Liver (tissue), 9 donors: ENCODE data around the gene KCNRG. TPM values are rescaled to one million over a fixed set of nuclear protein-coding genes. Genes with fewer than 3 reads are reported as not detected.

Experiments used
- DNase-seq: peaks from one replicate; pipeline ENCODE4 v3.0.0-alpha.2; 2017; ENCODE audit warnings: low spot score
- H3K27ac ChIP-seq, 2 donors: one replicate each; pipeline ENCODE4 v1.7.0; 2013; ENCODE audit warnings: inconsistent platforms in 2 of 2, low read length in 2 of 2, control low read depth in 1 of 2, low read depth in 1 of 2, mild to moderate bottlenecking in 1 of 2
- H3K27me3 ChIP-seq, 4 donors: one replicate each; pipeline versions ENCODE4 v1.6.1 to v1.7.0; 2013; ENCODE audit warnings: low read length in 3 of 4, inconsistent platforms in 1 of 4, mild to moderate bottlenecking in 1 of 4, moderate library complexity in 1 of 4; ENCODE audit not compliant: control insufficient read depth in 4 of 4, insufficient read depth in 4 of 4
- H3K36me3 ChIP-seq, 4 donors: one replicate each; pipeline versions ENCODE4 v1.6.1 to v1.7.0; 2013; ENCODE audit warnings: low read length in 3 of 4, mild to moderate bottlenecking in 3 of 4, low read depth in 1 of 4, moderate library complexity in 1 of 4; ENCODE audit not compliant: control insufficient read depth in 4 of 4, insufficient read depth in 3 of 4
- H3K4me1 ChIP-seq, 4 donors: one replicate each; pipeline versions ENCODE4 v1.6.1 to v1.7.0; 2013; ENCODE audit warnings: low read length in 3 of 4, mild to moderate bottlenecking in 3 of 4, moderate library complexity in 1 of 4; ENCODE audit not compliant: control insufficient read depth in 4 of 4, insufficient read depth in 4 of 4
- H3K4me3 ChIP-seq, 3 donors: one replicate each; pipeline versions ENCODE4 v1.6.1 to v1.7.0; 2013; ENCODE audit warnings: low read length in 3 of 3, control low read depth in 1 of 3, low read depth in 1 of 3, mild to moderate bottlenecking in 1 of 3
- H3K9ac ChIP-seq, 2 donors: one replicate each; pipeline ENCODE4 v1.7.0; 2013; ENCODE audit warnings: low read length in 2 of 2, mild to moderate bottlenecking in 2 of 2, moderate library complexity in 2 of 2, control low read depth in 1 of 2, low read depth in 1 of 2
- H3K9me3 ChIP-seq, 4 donors: one replicate each; pipeline versions ENCODE4 v1.6.1 to v1.7.0; 2013; ENCODE audit warnings: low read length in 3 of 4; ENCODE audit not compliant: control insufficient read depth in 4 of 4
- EGR1 ChIP-seq, 2 donors: IDR thresholded peaks; 2 replicates each; pipeline ENCODE4 v1.6.1; 2016 to 2018; ENCODE audit warnings: antibody characterized with exemption in 2 of 2, low read depth in 2 of 2
- FOXA1 ChIP-seq: IDR thresholded peaks from 2 replicates; pipeline ENCODE4 v1.6.1; 2016; ENCODE audit warnings: antibody characterized with exemption
- FOXA2 ChIP-seq: IDR thresholded peaks from 2 replicates; pipeline ENCODE4 v1.6.1; 2016; ENCODE audit warnings: antibody characterized with exemption
- GABPA ChIP-seq, 2 donors: IDR thresholded peaks in 1 of 2; conservative IDR thresholded peaks in 1 of 2; 2 replicates each; pipeline ENCODE4 v1.6.1; 2016; ENCODE audit warnings: antibody characterized with exemption in 2 of 2, mild to moderate bottlenecking in 1 of 2, moderate library complexity in 1 of 2
- HNF4A ChIP-seq, 2 donors: conservative IDR thresholded peaks; 2 replicates each; pipeline ENCODE4 v1.6.1; 2016; ENCODE audit warnings: antibody characterized with exemption in 2 of 2, mild to moderate bottlenecking in 2 of 2
- HNF4G ChIP-seq: IDR thresholded peaks from 2 replicates; pipeline ENCODE4 v1.6.1; 2016; ENCODE audit warnings: antibody characterized with exemption
- JUND ChIP-seq, 2 donors: IDR thresholded peaks; 2 replicates each; pipeline ENCODE4 v1.6.1; 2016; ENCODE audit warnings: antibody characterized with exemption in 2 of 2
- NR2F2 ChIP-seq: IDR thresholded peaks from 2 replicates; pipeline ENCODE4 v1.6.1; 2016; ENCODE audit warnings: antibody characterized with exemption
- RAD21 ChIP-seq, 2 donors: IDR thresholded peaks; 2 replicates each; pipeline ENCODE4 v1.6.1; 2016; ENCODE audit warnings: antibody characterized with exemption in 2 of 2, mild to moderate bottlenecking in 2 of 2
- RXRA ChIP-seq, 2 donors: IDR thresholded peaks; 2 replicates each; pipeline ENCODE4 v1.6.1; 2017 to 2018; ENCODE audit warnings: antibody characterized with exemption in 2 of 2, mild to moderate bottlenecking in 1 of 2
- SP1 ChIP-seq: IDR thresholded peaks from 2 replicates; pipeline ENCODE4 v1.6.1; 2018; ENCODE audit warnings: antibody characterized with exemption, mild to moderate bottlenecking
- TAF1 ChIP-seq: conservative IDR thresholded peaks from 2 replicates; pipeline ENCODE4 v1.6.1; 2016; ENCODE audit warnings: antibody characterized with exemption, mild to moderate bottlenecking
- YY1 ChIP-seq: IDR thresholded peaks from 2 replicates; pipeline ENCODE4 v1.6.1; 2016; ENCODE audit warnings: antibody characterized with exemption, mild to moderate bottlenecking
- polyA plus RNA-seq, 2 donors: library from polyadenylated mRNA; stranded (reverse) in 1 of 2; unstranded in 1 of 2; fragments of 200-250 nt in 1 of 2; fragments of >200 nt in 1 of 2; fragmentation: Nextera tagmentation in 1 of 2; extraction: Ambion mirVana in 1 of 2; gene quantifications; one replicate each; pipeline versions ENCODE4 v1.2.1 to v1.2.3, GENCODE V29; 2013 to 2015
- total RNA-seq, 2 donors: library from RNA; depleted of rRNA; stranded (reverse); fragments of >200 nt; gene quantifications; one replicate each; pipeline ENCODE4 v1.2.3, GENCODE V29; 2014
- TF ChIP-seq, protein P1 (sequence below): fragments of 150-350 bp; IDR thresholded peaks from 2 replicates; pipeline ENCODE4 v1.5.1; 2017; ENCODE audit warnings: improper control_type of control experiment, low read depth, low read length; ENCODE audit not compliant: missing input control
- TF ChIP-seq, protein P2 (sequence below): IDR thresholded peaks from 2 replicates; pipeline ENCODE4 v1.6.1; 2016; ENCODE audit warnings: antibody characterized with exemption
- TF ChIP-seq, protein P3 (sequence below): IDR thresholded peaks from 2 replicates; pipeline ENCODE4 v1.6.1; 2016; ENCODE audit warnings: antibody characterized with exemption
- TF ChIP-seq, protein P4 (sequence below): IDR thresholded peaks from 2 replicates; pipeline ENCODE4 v1.6.1; 2016; ENCODE audit warnings: antibody characterized with exemption, mild to moderate bottlenecking
- TF ChIP-seq, protein P5 (sequence below): IDR thresholded peaks from 2 replicates; pipeline ENCODE4 v1.6.1; 2016; ENCODE audit warnings: antibody characterized with exemption
- donor health status: healthy.
- donor health status: healthy.
- donor health status: healthy.
- donor health status: healthy.
- donor health status: healthy.

The KCNRG gene
- total and polyA plus RNA-seq, 4 donors, result 0.18 to 2.1 (median 1.2) TPM

DNA sequence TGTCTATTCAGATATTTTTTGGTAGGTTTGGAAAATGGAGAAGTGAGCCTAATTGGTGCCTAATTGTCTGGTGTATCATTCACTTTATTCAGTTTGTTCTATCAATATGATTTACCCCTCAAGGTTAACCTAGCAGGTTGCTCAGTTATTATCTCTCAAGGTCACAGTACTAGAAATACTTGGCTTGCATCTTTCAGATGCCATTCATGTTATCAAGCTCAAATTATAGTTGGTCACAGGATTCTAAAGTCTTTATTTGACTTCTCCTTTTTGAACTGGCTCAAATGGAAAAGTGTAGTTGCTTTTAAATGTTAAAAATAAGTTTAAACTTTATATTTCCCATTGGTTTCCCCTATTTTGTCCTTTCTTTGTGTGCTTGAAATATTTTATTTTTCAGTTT, 2.6 kb downstream of the KCNRG start:
- H3K9ac ChIP-seq, result no peak overlapping the region
- no peaks in the 10 kb centered on the region for H3K27me3 ChIP-seq
- DNase-seq, result no peak
- H3K9me3 ChIP-seq, result no peaks in the 10 kb centered on the region
- H3K4me3 ChIP-seq, result no peak overlapping the region
- TF ChIP-seq RAD21 (IDR thresholded peaks at IDR 0.05), result no peak
- TF ChIP-seq, protein P1, sequence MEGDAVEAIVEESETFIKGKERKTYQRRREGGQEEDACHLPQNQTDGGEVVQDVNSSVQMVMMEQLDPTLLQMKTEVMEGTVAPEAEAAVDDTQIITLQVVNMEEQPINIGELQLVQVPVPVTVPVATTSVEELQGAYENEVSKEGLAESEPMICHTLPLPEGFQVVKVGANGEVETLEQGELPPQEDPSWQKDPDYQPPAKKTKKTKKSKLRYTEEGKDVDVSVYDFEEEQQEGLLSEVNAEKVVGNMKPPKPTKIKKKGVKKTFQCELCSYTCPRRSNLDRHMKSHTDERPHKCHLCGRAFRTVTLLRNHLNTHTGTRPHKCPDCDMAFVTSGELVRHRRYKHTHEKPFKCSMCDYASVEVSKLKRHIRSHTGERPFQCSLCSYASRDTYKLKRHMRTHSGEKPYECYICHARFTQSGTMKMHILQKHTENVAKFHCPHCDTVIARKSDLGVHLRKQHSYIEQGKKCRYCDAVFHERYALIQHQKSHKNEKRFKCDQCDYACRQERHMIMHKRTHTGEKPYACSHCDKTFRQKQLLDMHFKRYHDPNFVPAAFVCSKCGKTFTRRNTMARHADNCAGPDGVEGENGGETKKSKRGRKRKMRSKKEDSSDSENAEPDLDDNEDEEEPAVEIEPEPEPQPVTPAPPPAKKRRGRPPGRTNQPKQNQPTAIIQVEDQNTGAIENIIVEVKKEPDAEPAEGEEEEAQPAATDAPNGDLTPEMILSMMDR, result no peak
- TF ChIP-seq HNF4A (conservative IDR thresholded peaks at IDR 0.05), result no peak
- TF ChIP-seq, protein P2, sequence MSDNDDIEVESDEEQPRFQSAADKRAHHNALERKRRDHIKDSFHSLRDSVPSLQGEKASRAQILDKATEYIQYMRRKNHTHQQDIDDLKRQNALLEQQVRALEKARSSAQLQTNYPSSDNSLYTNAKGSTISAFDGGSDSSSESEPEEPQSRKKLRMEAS, result no peak
- TF ChIP-seq, protein P3, sequence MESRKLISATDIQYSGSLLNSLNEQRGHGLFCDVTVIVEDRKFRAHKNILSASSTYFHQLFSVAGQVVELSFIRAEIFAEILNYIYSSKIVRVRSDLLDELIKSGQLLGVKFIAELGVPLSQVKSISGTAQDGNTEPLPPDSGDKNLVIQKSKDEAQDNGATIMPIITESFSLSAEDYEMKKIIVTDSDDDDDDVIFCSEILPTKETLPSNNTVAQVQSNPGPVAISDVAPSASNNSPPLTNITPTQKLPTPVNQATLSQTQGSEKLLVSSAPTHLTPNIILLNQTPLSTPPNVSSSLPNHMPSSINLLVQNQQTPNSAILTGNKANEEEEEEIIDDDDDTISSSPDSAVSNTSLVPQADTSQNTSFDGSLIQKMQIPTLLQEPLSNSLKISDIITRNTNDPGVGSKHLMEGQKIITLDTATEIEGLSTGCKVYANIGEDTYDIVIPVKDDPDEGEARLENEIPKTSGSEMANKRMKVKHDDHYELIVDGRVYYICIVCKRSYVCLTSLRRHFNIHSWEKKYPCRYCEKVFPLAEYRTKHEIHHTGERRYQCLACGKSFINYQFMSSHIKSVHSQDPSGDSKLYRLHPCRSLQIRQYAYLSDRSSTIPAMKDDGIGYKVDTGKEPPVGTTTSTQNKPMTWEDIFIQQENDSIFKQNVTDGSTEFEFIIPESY, result no peak
- TF ChIP-seq SP1, result no peak
- no peak for TF ChIP-seq RXRA (IDR thresholded peaks at IDR 0.05)
- no peak for TF ChIP-seq FOXA1
- TF ChIP-seq GABPA (IDR thresholded peaks at IDR 0.05 in 1 of 2, conservative IDR thresholded peaks at IDR 0.05 in 1 of 2), result no peak
- TF ChIP-seq EGR1 (IDR thresholded peaks at IDR 0.05; ENCODE audit: low read depth in 2 of 2), result no peak
- no peak for TF ChIP-seq FOXA2
- TF ChIP-seq NR2F2, result no peak
- no peak for TF ChIP-seq JUND (IDR thresholded peaks at IDR 0.05)
- TF ChIP-seq, protein P4, sequence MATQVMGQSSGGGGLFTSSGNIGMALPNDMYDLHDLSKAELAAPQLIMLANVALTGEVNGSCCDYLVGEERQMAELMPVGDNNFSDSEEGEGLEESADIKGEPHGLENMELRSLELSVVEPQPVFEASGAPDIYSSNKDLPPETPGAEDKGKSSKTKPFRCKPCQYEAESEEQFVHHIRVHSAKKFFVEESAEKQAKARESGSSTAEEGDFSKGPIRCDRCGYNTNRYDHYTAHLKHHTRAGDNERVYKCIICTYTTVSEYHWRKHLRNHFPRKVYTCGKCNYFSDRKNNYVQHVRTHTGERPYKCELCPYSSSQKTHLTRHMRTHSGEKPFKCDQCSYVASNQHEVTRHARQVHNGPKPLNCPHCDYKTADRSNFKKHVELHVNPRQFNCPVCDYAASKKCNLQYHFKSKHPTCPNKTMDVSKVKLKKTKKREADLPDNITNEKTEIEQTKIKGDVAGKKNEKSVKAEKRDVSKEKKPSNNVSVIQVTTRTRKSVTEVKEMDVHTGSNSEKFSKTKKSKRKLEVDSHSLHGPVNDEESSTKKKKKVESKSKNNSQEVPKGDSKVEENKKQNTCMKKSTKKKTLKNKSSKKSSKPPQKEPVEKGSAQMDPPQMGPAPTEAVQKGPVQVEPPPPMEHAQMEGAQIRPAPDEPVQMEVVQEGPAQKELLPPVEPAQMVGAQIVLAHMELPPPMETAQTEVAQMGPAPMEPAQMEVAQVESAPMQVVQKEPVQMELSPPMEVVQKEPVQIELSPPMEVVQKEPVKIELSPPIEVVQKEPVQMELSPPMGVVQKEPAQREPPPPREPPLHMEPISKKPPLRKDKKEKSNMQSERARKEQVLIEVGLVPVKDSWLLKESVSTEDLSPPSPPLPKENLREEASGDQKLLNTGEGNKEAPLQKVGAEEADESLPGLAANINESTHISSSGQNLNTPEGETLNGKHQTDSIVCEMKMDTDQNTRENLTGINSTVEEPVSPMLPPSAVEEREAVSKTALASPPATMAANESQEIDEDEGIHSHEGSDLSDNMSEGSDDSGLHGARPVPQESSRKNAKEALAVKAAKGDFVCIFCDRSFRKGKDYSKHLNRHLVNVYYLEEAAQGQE, result no peak
- TF ChIP-seq YY1, result no peak
- TF ChIP-seq HNF4G, result no peak
- no peak for TF ChIP-seq TAF1
- TF ChIP-seq, protein P5, sequence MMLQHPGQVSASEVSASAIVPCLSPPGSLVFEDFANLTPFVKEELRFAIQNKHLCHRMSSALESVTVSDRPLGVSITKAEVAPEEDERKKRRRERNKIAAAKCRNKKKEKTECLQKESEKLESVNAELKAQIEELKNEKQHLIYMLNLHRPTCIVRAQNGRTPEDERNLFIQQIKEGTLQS, result no peak
- H3K4me1 ChIP-seq, result peaks cover 0 to 1% (median 0%) of the 10 kb centered on the region in 4 donors
- H3K27ac ChIP-seq, result no peak overlapping the region
- peaks cover 2 to 14% (median 5%) of the 10 kb centered on the region in 4 donors for H3K36me3 ChIP-seq
